ENCODE measurements around the gene MAD1L1.

- TF ChIP-seq EP300 (IDR thresholded peaks at IDR 0.05) (no peak), CTCF (IDR thresholded peaks at IDR 0.05) (no peak)
These were observed 115.1 kb downstream of the MAD1L1 start for GRCh38 chr7:2117646-2118045.
